Measurements from ENCODE around the gene ANKHD1.

ANKHD1 gene

DNA sequence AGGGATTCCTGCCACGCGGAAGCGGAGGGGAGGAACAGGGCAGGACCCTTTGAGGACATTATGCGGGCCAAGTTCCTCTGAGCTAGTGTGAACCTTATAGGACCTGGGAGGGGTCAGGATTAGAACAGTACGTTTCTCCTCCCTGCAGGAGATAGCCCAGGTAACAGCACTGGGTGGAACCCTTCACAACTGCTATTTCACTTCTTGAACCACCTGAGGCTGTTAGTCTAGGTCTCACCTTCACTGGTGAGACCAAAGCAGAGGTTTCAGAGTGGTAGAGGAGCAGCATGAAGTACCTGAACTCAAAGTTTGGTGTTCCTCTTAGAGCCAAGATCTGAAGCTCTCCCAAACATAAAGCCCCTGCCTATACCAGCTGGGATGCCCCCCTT is 146.7 kb downstream of the ANKHD1 start:
- TF ChIP-seq, protein P1, sequence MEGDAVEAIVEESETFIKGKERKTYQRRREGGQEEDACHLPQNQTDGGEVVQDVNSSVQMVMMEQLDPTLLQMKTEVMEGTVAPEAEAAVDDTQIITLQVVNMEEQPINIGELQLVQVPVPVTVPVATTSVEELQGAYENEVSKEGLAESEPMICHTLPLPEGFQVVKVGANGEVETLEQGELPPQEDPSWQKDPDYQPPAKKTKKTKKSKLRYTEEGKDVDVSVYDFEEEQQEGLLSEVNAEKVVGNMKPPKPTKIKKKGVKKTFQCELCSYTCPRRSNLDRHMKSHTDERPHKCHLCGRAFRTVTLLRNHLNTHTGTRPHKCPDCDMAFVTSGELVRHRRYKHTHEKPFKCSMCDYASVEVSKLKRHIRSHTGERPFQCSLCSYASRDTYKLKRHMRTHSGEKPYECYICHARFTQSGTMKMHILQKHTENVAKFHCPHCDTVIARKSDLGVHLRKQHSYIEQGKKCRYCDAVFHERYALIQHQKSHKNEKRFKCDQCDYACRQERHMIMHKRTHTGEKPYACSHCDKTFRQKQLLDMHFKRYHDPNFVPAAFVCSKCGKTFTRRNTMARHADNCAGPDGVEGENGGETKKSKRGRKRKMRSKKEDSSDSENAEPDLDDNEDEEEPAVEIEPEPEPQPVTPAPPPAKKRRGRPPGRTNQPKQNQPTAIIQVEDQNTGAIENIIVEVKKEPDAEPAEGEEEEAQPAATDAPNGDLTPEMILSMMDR (IDR thresholded peaks at IDR 0.05; ENCODE audit: low read depth, low read length, missing control alignments): no peak
- H3K4me3 ChIP-seq (replicated peaks; ENCODE audit: low read depth, low read length): peak overlapping the region; percentile 49
- DNase-seq (ENCODE audit: extremely low read depth, low read depth): no peak

DNA sequence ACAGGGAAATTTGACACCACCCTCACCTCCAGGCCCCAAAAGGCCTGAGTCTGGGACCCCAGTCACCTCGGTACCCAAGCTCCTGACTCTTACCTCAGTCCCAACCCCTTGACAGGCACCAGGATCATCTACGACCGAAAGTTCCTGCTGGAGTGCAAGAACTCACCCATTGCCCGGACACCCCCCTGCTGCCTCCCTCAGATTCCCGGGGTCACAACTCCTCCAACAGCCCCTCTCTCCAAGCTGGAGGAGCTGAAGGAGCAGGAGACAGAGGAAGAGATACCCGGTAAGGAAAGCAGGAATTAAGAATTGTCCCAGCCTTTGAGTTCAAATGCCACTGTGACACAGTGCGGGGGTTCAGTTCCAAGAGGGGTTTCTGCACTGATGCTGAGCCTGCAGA is 147.2 kb downstream of the ANKHD1 start:
- DNase-seq (ENCODE audit: extremely low read depth, low read depth): no peak
- TF ChIP-seq, protein P1 (IDR thresholded peaks at IDR 0.05; ENCODE audit: low read depth, low read length, missing control alignments): no peak
- H3K4me3 ChIP-seq (replicated peaks; ENCODE audit: low read depth, low read length): no peak overlapping the region

DNA sequence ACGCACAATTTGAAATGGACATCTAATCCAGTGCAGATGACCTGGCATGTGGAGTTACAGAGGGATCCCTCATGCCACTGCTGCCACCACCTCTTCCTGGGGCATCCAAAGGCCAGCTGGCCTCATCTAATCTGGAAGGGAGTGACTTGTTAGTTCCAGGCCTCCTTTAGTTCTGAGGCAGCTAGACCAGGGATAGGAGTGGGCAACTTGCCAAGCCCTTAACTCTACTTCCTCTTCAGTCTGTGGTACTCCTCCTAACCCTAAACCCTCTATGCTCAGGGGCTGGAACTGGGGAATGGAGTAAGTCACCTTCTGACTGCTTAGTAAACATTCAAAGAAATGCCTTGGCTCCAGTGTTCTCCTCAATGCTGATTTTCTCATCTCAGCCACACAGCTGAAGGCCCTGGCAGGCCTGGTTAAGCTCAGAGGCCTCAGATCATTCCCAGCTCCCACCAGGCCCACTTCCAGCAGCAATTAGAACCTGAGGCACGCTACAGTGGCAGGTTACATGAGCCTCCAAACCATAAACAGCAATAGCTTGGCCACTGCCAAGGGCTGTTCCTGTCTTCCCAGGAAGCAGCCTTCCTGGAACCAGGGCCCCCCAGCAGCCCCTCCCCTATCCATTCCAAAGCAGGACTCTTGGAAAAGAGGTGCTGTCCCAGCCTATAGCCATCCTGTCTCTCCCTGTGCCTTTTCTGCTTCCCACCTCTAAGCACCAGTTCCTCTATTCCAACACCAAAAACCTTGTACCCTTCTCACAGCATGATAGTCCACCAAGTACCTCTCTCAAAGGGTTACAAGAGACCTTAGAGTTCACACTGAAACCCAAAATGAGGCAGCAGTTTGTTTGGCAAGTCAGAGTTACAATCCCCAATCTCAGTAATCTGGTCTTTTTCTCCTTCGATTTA is 147.9 kb downstream of the ANKHD1 start:
- H3K4me3 ChIP-seq (replicated peaks; ENCODE audit: low read depth, low read length): no peak overlapping the region
- TF ChIP-seq, protein P1 (IDR thresholded peaks at IDR 0.05; ENCODE audit: low read depth, low read length, missing control alignments): no peak
- DNase-seq (ENCODE audit: extremely low read depth, low read depth): no peak

DNA sequence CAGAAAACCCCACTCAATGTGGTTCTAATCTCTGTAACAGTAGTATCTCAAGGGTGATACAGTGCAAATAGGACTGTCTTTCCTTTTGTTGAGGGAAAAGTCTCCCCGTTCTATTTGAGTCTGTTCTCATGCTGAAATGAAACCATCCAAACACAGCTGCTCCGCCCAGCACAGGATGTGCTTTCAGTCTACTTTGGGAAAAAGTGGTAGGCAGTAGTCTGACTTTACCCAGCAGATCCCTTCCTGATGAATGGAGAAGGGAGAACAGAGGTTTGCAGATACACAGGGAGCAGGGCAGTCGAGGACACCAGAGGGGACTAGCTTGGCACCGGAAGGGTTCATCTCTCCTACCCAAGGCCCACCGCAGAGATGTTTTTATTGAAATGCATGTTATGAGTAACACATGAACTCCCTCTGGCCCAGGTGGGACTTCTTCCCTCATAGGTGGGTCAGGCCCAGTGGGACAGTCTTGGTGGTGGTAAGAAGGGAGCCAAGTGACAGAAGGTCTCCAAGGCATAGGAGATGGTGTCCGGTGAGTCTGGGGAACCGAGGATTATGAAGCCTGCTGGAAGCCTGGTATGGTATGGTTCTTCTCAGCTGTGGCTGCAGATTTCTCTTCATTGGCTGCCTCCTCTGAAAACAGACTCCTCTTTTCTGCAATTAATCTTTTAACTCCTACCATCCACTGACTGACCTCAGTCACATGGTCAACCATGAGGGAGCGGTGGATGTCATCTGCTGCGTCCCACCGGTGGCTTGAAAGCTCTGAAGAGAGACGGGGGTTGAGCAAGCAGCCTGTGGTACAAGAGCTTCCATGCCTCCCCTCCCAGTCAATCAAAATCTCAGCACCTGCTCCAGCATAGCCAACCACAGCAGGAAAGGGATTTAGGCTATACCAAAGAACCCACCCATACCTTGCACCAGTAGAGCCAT is 148.8 kb downstream of the ANKHD1 start:
- TF ChIP-seq, protein P1 (IDR thresholded peaks at IDR 0.05; ENCODE audit: low read depth, low read length, missing control alignments): no peak
- no peak for DNase-seq (ENCODE audit: extremely low read depth, low read depth)
- H3K4me3 ChIP-seq (replicated peaks; ENCODE audit: low read depth, low read length): no peak overlapping the region

DNA sequence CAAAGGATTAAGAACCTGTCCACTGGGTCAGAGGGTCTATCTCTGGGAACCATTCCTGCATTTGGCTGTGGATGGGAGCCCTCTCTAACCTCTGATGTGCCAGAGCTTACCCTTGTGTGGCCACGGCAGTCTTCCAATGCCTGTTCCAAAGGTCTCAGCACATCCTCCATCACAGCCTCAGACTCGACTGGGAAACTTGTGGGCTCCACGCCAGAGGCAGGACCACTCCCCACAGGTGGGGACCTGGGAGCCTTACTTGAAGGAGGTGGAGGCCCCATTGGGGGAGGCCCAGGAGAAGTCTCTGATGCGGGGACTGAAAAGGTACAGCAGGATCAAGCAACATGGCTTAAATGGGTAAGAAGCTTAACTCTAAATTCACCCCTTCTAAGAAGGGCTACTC is 150.2 kb downstream of the ANKHD1 start:
- TF ChIP-seq, protein P1 (IDR thresholded peaks at IDR 0.05; ENCODE audit: low read depth, low read length, missing control alignments): no peak
- no peak overlapping the region for H3K4me3 ChIP-seq (replicated peaks; ENCODE audit: low read depth, low read length)
- DNase-seq (ENCODE audit: extremely low read depth, low read depth): no peak

DNA sequence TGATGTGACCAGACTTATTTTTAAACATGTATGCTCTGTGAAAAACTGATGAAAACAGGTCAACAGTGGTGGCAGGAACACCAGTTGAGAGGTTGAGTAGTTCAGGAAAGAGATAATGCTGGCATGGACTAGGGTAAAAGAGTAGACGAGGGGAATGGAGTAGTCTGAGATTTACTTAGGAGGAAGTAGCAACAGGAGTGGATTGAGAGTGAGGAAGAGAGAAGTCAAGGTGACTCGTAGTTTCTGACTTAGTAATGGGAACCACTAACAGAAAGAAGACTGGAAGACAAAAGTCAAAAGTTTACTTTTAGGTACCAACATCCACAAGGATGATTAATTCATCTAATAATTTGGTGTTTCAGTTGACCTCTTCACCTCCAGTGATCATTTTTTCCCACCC is 152.0 kb downstream of the ANKHD1 start:
- no peak overlapping the region for H3K4me3 ChIP-seq (replicated peaks; ENCODE audit: low read depth, low read length)
- TF ChIP-seq, protein P1 (IDR thresholded peaks at IDR 0.05; ENCODE audit: low read depth, low read length, missing control alignments): no peak
- no peak for DNase-seq (ENCODE audit: extremely low read depth, low read depth)

All from HFF-Myc (cell line).